Neural progenitor cell (in vitro differentiated cells): Measurements from ENCODE around the gene C12orf75. TPM values are rescaled to one million over a fixed set of nuclear protein-coding genes. Genes with fewer than 3 reads are reported as not detected.

Experiments
- DNase-seq: peaks from one replicate; pipeline ENCODE4 v3.0.0-alpha.2; 2016; ENCODE audit warnings: low spot score
- H2AFZ ChIP-seq: fragments of 200-600 bp; sonication (generic); replicated peaks from 2 replicates; pipeline ENCODE4 v1.6.1; 2016; ENCODE audit warnings: antibody characterized with exemption
- H3F3A ChIP-seq: fragments of 200-600 bp; sonication (generic); 2 replicates; pipeline ENCODE4 v1.6.1; 2016; ENCODE audit warnings: antibody characterized with exemption, low read depth
- H3K27ac ChIP-seq: fragments of 200-600 bp; sonication (generic); 2 replicates; pipeline ENCODE4 v1.5.1; 2016; ENCODE audit warnings: mild to moderate bottlenecking
- H3K27me3 ChIP-seq: fragments of 200-600 bp; sonication (generic); 2 replicates; pipeline ENCODE4 v1.6.1; 2016; ENCODE audit warnings: mild to moderate bottlenecking, moderate library complexity
- H3K36me3 ChIP-seq: fragments of 200-600 bp; sonication (generic); 2 replicates; pipeline ENCODE4 v1.5.1; 2016
- H3K4me1 ChIP-seq: fragments of 200-600 bp; sonication (generic); 2 replicates; pipeline ENCODE4 v1.6.1; 2016; ENCODE audit warnings: mixed run types
- H3K4me2 ChIP-seq: fragments of 200-600 bp; sonication (generic); 2 replicates; pipeline ENCODE4 v1.6.1; 2016
- H3K4me3 ChIP-seq: fragments of 200-600 bp; sonication (generic); 2 replicates; pipeline ENCODE4 v1.5.1; 2016
- H3K79me2 ChIP-seq: fragments of 200-600 bp; sonication (generic); 2 replicates; pipeline ENCODE4 v1.6.1; 2016; ENCODE audit warnings: low read depth
- H3K9ac ChIP-seq: fragments of 200-600 bp; sonication (generic); 2 replicates; pipeline ENCODE4 v1.6.1; 2016
- H3K9me3 ChIP-seq: fragments of 200-600 bp; sonication (generic); 2 replicates; pipeline ENCODE4 v1.5.1; 2016; ENCODE audit warnings: low read depth
- H4K20me1 ChIP-seq: fragments of 200-600 bp; sonication (generic); 2 replicates; pipeline ENCODE4 v1.6.1; 2016; ENCODE audit warnings: low read depth
- H3K27ac Mint-ChIP-seq: 3 replicates; pipeline ENCODE4 v1.8.0; 2021; ENCODE audit warnings: mixed read lengths
- H3K27me3 Mint-ChIP-seq: 2 replicates; pipeline ENCODE4 v1.8.0; 2022; ENCODE audit warnings: low read depth, mild to moderate bottlenecking, inconsistent platforms, moderate library complexity, mixed read lengths; ENCODE audit not compliant: insufficient read depth
- H3K36me3 Mint-ChIP-seq: 3 replicates; pipeline ENCODE4 v1.8.0; 2021; ENCODE audit warnings: mixed read lengths
- H3K4me1 Mint-ChIP-seq: 3 replicates; pipeline ENCODE4 v1.8.0; 2021; ENCODE audit warnings: mixed read lengths
- H3K4me3 Mint-ChIP-seq: 3 replicates; pipeline ENCODE4 v1.8.0; 2021; ENCODE audit warnings: mild to moderate bottlenecking, moderate library complexity, mixed read lengths
- H3K9me3 Mint-ChIP-seq: 3 replicates; pipeline ENCODE4 v1.8.0; 2020; ENCODE audit warnings: mixed read lengths
- CTCF ChIP-seq: fragments of 200-600 bp; sonication (generic); IDR thresholded peaks from 2 replicates; pipeline ENCODE4 v1.5.1; 2017; ENCODE audit warnings: antibody characterized with exemption, mild to moderate bottlenecking
- EZH2 ChIP-seq: fragments of 200-600 bp; sonication (generic); IDR thresholded peaks from 2 replicates; pipeline ENCODE4 v1.6.1; 2017; ENCODE audit warnings: antibody characterized with exemption, mild to moderate bottlenecking, moderate library complexity
- EZH2phosphoT487 ChIP-seq: fragments of 200-600 bp; sonication (generic); IDR thresholded peaks from 2 replicates; pipeline ENCODE4 v1.6.1; 2017; ENCODE audit warnings: antibody characterized with exemption
- total RNA-seq: library from RNA; depleted of rRNA; stranded (reverse); fragments of >200 nt; gene quantifications from 2 replicates; pipeline ENCODE4 v1.2.3, GENCODE V29; 2015; ENCODE audit warnings: low replicate concordance

C12orf75 gene
- total RNA-seq, 1 donor from 2014 or later: 59.9 TPM

GRCh38 chr12:105285378-105285777, 45.1 kb upstream of the C12orf75 start:
- no peaks in the 10 kb centered on the region for H3K36me3 Mint-ChIP-seq
- H3K4me1 Mint-ChIP-seq: no peaks in the 10 kb centered on the region
- Histone ChIP-seq H4K20me1 (no peaks in the 10 kb centered on the region), H3K9ac (no peak overlapping the region), H3F3A (no peaks in the 10 kb centered on the region), H3K4me3 (no peak overlapping the region), H3K79me2 (no peaks in the 10 kb centered on the region), H3K4me2 (no peak overlapping the region), H3K27me3 (no peaks in the 10 kb centered on the region), H3K36me3 (no peaks in the 10 kb centered on the region), H2AFZ (no peak overlapping the region), H3K9me3 (no peaks in the 10 kb centered on the region), H3K4me1 (no peaks in the 10 kb centered on the region), H3K27ac (no peak overlapping the region)
- no peak overlapping the region for H3K27ac Mint-ChIP-seq
- H3K4me3 Mint-ChIP-seq: no peak overlapping the region
- no peak for DNase-seq
- no peaks in the 10 kb centered on the region for H3K9me3 Mint-ChIP-seq
- peaks cover 2% of the 10 kb centered on the region for H3K27me3 Mint-ChIP-seq
- TF ChIP-seq EZH2phosphoT487: no peak
- TF ChIP-seq CTCF: no peak
- no peak for TF ChIP-seq EZH2

DNA sequence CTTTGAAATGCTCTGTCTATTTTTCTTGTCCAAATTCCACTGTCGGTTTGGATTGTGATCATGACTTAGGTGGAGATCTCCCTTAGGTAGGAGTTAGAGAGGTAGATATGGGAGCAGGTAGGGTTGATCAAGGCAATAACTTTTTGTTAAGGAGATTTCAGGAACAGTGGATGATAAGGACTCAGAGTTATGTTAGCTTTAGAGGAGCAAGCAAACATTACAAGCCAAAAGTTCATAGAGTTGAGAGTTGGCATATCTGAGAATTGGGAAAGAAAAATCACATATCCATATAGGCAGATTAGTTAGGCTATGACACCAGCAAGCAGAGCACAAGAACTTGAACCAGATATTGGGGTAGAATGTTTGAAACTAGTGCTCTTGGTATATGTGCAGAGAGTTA, 43.1 kb upstream of the C12orf75 start:
- Histone ChIP-seq H3K27ac (no peak overlapping the region), H3K9me3 (no peaks in the 10 kb centered on the region), H3F3A (no peaks in the 10 kb centered on the region), H3K36me3 (no peaks in the 10 kb centered on the region), H3K4me1 (no peaks in the 10 kb centered on the region), H3K9ac (no peak overlapping the region), H3K4me3 (no peak overlapping the region), H3K27me3 (no peaks in the 10 kb centered on the region), H4K20me1 (no peaks in the 10 kb centered on the region), H3K4me2 (no peak overlapping the region), H3K79me2 (no peaks in the 10 kb centered on the region), H2AFZ (no peak overlapping the region)
- Mint-ChIP-seq H3K27ac (no peak overlapping the region), H3K36me3 (no peaks in the 10 kb centered on the region), H3K4me3 (no peak overlapping the region), H3K4me1 (no peaks in the 10 kb centered on the region), H3K27me3 (peaks cover 2% of the 10 kb centered on the region), H3K9me3 (no peaks in the 10 kb centered on the region)
- TF ChIP-seq EZH2phosphoT487 (no peak), EZH2 (no peak), CTCF (no peak)
- no peak for DNase-seq

DNA sequence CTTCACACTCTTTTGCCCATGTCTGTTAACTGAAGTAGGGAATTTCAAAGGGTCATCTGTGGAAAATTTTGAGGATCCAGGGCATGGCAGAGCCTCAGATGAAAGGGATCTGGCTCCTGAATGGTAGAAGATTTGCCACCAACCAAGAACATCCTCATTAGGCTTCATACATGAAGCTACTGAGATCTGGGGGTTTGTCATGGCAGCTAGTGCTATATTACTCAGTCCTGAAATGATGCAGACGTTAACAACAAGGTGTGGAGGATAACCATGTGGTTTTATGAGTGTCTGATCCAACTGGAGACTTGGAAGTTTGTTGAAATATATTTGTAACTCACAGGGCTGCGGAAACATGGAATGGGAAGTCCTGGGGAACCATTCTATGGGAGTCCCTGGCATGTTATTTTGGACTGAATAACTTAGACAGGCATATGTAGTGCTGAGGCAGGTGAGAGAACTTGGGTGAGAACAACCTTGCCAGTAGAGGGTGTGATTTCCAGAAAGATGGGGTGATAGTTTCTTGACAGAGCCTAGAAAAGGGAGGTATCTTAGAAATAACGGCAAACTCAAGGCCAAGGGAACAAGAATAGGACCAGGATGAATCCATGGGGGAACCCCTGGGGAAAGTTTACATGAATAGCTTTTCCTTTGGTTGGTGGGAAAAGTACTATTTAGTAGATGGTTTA, 42.0 kb upstream of the C12orf75 start:
- Mint-ChIP-seq H3K4me1 (no peaks in the 10 kb centered on the region), H3K4me3 (no peak overlapping the region), H3K9me3 (no peaks in the 10 kb centered on the region), H3K27me3 (peaks cover 2% of the 10 kb centered on the region), H3K27ac (no peak overlapping the region), H3K36me3 (no peaks in the 10 kb centered on the region)
- H3K27ac ChIP-seq: no peak overlapping the region
- DNase-seq: no peak
- no peaks in the 10 kb centered on the region for H3K79me2 ChIP-seq
- no peaks in the 10 kb centered on the region for H3K9me3 ChIP-seq
- no peak for TF ChIP-seq CTCF
- no peak for TF ChIP-seq EZH2phosphoT487
- no peak for TF ChIP-seq EZH2
- no peak overlapping the region for H3K9ac ChIP-seq
- no peaks in the 10 kb centered on the region for H3K27me3 ChIP-seq
- no peak overlapping the region for H3K4me3 ChIP-seq
- H3F3A ChIP-seq: no peaks in the 10 kb centered on the region
- no peak overlapping the region for H3K4me2 ChIP-seq
- H3K4me1 ChIP-seq: no peaks in the 10 kb centered on the region
- no peaks in the 10 kb centered on the region for H3K36me3 ChIP-seq
- no peak overlapping the region for H2AFZ ChIP-seq
- H4K20me1 ChIP-seq: no peaks in the 10 kb centered on the region
